Smooth muscle cell (in vitro differentiated cells): Measurements from ENCODE around the gene LOXHD1. TPM values are rescaled to one million over a fixed set of nuclear protein-coding genes. Genes with fewer than 3 reads are reported as not detected.

Experiments used
- DNase-seq: peaks from one replicate; lab custom pipeline; 2025; ENCODE audit not compliant: unreplicated experiment; lab: John Stamatoyannopoulos, UW
- H2AFZ ChIP-seq: fragments of 200-600 bp; sonication (generic); 2 replicates; pipeline ENCODE4 v1.6.0; 2016; ENCODE audit warnings: antibody characterized with exemption, low read depth, mild to moderate bottlenecking
- H3F3A ChIP-seq: fragments of 200-600 bp; sonication (generic); 2 replicates; pipeline ENCODE4 v1.6.0; 2017; ENCODE audit warnings: antibody characterized with exemption, low read depth
- H3K27ac ChIP-seq: fragments of 200-600 bp; sonication (generic); 2 replicates; pipeline ENCODE4 v1.5.1; 2016; ENCODE audit warnings: low read depth, mild to moderate bottlenecking
- H3K27me3 ChIP-seq: fragments of 200-600 bp; sonication (generic); 2 replicates; pipeline ENCODE4 v1.6.1; 2016; ENCODE audit warnings: low read depth, mild to moderate bottlenecking
- H3K36me3 ChIP-seq: fragments of 200-600 bp; sonication (generic); 2 replicates; pipeline ENCODE4 v1.5.1; 2016; ENCODE audit warnings: low read depth
- H3K4me1 ChIP-seq: fragments of 200-600 bp; sonication (generic); 2 replicates; pipeline ENCODE4 v1.5.1; 2016; ENCODE audit warnings: low read depth
- H3K4me2 ChIP-seq: fragments of 200-600 bp; sonication (generic); 2 replicates; pipeline ENCODE4 v1.6.0; 2016; ENCODE audit warnings: mild to moderate bottlenecking
- H3K4me3 ChIP-seq: fragments of 200-600 bp; sonication (generic); 2 replicates; pipeline ENCODE4 v1.5.1; 2016; ENCODE audit warnings: mild to moderate bottlenecking
- H3K79me2 ChIP-seq: fragments of 200-600 bp; sonication (generic); 2 replicates; pipeline ENCODE4 v1.6.0; 2016; ENCODE audit warnings: low read depth, mild to moderate bottlenecking
- H3K9ac ChIP-seq: fragments of 200-600 bp; sonication (generic); 2 replicates; pipeline ENCODE4 v1.6.0; 2016; ENCODE audit warnings: low read depth
- H3K9me3 ChIP-seq: fragments of 200-600 bp; sonication (generic); replicated peaks from 2 replicates; pipeline ENCODE4 v1.5.1; 2016; ENCODE audit warnings: low read depth
- H4K20me1 ChIP-seq: fragments of 200-600 bp; sonication (generic); 2 replicates; pipeline ENCODE4 v1.6.0; 2016; ENCODE audit warnings: low read depth
- WGBS: methylation state at CpG from one replicate; pipeline ENCODE4 v1.1.7; 2016; ENCODE audit warnings: low lambda C conversion rate; 5-methylcytosine and 5-hydroxymethylcytosine counted together
- polyA plus RNA-seq: library from polyadenylated mRNA; unstranded; fragments of >200 nt; fragmentation: Nextera tagmentation; extraction: Ambion mirVana; gene quantifications from 2 replicates; pipeline ENCODE4 v1.2.1, GENCODE V29; 2016
- total RNA-seq: library from RNA; depleted of rRNA; stranded (reverse); fragments of >200 nt; gene quantifications from 2 replicates; pipeline ENCODE4 v1.2.3, GENCODE V29; 2014
- TF ChIP-seq, protein P1 (sequence below): fragments of 200-600 bp; sonication (generic); IDR thresholded peaks from 2 replicates; pipeline ENCODE4 v1.5.1; 2017; ENCODE audit warnings: borderline replicate concordance, mild to moderate bottlenecking, antibody characterized with exemption; ENCODE audit not compliant: insufficient read depth, poor library complexity, severe bottlenecking

Gene LOXHD1
- total and polyA plus RNA-seq, 2 experiments from 2014 or later: not detected

DNA sequence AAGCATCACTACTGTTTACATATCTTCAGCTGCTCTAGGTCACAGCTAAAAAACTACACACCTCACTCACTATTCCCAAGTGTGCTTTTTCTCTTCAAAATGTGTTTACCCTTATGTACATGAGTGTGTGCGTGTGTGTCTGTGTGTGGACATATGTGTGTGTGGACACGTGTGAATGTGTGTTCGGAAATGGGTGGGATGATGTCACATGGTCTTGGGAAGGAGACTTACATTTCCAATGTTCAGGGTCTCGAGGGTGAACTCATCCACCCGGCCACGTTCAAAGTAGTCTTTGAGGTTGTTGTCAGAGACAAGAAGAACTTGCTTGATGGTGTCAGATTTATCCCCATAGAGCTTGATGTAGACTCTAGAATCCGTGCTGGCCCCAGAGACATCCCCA lies 87.8 kb downstream of the LOXHD1 start:
- Histone ChIP-seq H3K4me3 (no peak overlapping the region), H3F3A (no peaks in the 10 kb centered on the region), H2AFZ (no peak overlapping the region), H3K27ac (no peak overlapping the region), H4K20me1 (no peaks in the 10 kb centered on the region), H3K79me2 (no peaks in the 10 kb centered on the region), H3K4me1 (no peaks in the 10 kb centered on the region), H3K9ac (no peak overlapping the region), H3K36me3 (no peaks in the 10 kb centered on the region), H3K27me3 (peaks cover 26% of the 10 kb centered on the region), H3K9me3 (no peaks in the 10 kb centered on the region), H3K4me2 (no peak overlapping the region)
- DNase-seq: no peak
- WGBS: 86% methylated on average over 7 of the region's 7 CpGs
- TF ChIP-seq, protein P1, sequence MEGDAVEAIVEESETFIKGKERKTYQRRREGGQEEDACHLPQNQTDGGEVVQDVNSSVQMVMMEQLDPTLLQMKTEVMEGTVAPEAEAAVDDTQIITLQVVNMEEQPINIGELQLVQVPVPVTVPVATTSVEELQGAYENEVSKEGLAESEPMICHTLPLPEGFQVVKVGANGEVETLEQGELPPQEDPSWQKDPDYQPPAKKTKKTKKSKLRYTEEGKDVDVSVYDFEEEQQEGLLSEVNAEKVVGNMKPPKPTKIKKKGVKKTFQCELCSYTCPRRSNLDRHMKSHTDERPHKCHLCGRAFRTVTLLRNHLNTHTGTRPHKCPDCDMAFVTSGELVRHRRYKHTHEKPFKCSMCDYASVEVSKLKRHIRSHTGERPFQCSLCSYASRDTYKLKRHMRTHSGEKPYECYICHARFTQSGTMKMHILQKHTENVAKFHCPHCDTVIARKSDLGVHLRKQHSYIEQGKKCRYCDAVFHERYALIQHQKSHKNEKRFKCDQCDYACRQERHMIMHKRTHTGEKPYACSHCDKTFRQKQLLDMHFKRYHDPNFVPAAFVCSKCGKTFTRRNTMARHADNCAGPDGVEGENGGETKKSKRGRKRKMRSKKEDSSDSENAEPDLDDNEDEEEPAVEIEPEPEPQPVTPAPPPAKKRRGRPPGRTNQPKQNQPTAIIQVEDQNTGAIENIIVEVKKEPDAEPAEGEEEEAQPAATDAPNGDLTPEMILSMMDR: no peak

DNA sequence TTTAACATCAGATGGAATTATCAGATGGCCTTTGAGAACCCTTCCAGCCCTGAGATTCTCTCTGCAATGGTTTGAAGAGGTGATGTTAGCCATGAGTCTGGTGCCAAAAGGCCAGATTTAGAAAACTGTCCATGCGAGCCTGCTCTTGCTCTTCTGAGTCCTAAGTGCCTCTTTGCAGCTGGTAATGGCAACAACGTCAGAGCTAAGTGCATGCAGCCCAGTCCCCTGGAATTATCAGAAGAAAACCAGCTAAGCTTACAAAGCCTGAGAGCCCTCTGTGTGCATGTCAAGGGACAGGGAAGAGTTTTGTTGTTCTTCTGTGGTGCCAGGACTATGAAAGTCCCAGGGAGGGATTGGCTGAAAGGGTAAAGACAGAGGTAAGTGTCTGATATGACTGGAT lies 89.8 kb downstream of the LOXHD1 start:
- Histone ChIP-seq H2AFZ (no peak overlapping the region), H3K27me3 (peaks cover 26% of the 10 kb centered on the region), H4K20me1 (no peaks in the 10 kb centered on the region), H3K79me2 (no peaks in the 10 kb centered on the region), H3K4me2 (no peak overlapping the region), H3F3A (no peaks in the 10 kb centered on the region), H3K4me3 (no peak overlapping the region), H3K27ac (no peak overlapping the region), H3K9me3 (no peaks in the 10 kb centered on the region), H3K9ac (no peak overlapping the region), H3K4me1 (no peaks in the 10 kb centered on the region), H3K36me3 (no peaks in the 10 kb centered on the region)
- 68% methylated on average over 2 of the region's 2 CpGs for WGBS
- TF ChIP-seq, protein P1: no peak
- DNase-seq: no peak

DNA sequence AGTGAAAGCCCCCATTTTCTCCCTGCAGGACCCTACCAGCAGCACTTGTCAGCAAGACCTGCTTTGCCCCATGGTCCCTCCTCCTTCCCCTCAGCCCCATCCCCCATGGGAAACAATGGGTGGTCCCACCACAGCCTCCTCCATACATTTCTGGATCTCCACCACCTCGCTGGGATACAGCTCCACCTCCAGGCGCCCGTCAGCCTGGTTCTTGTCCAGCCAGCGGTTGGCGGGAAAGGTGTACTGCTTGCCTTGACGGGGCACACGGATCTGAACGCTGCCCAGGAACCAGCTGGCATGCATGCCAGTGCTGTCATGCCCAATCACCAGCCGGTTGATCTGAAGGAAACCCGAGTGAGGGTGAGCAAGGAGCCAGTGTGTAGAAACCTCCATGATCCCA lies 90.9 kb downstream of the LOXHD1 start:
- H3K4me3 ChIP-seq: no peak overlapping the region
- DNase-seq: no peak
- no peaks in the 10 kb centered on the region for H3K36me3 ChIP-seq
- H3K4me2 ChIP-seq: no peak overlapping the region
- H3K27me3 ChIP-seq: peaks cover 26% of the 10 kb centered on the region
- no peaks in the 10 kb centered on the region for H3K4me1 ChIP-seq
- no peaks in the 10 kb centered on the region for H3K79me2 ChIP-seq
- H4K20me1 ChIP-seq: no peaks in the 10 kb centered on the region
- no peaks in the 10 kb centered on the region for H3F3A ChIP-seq
- H2AFZ ChIP-seq: no peak overlapping the region
- H3K9me3 ChIP-seq: no peaks in the 10 kb centered on the region
- TF ChIP-seq, protein P1: no peak
- no peak overlapping the region for H3K27ac ChIP-seq
- 86% methylated on average over 10 of the region's 10 CpGs for WGBS
- no peak overlapping the region for H3K9ac ChIP-seq

GRCh38 chr18:46565256-46565655 lies 91.8 kb downstream of the LOXHD1 start:
- Histone ChIP-seq H3K36me3 (no peaks in the 10 kb centered on the region), H3K9ac (no peak overlapping the region), H4K20me1 (no peaks in the 10 kb centered on the region), H3K4me2 (no peak overlapping the region), H3K27me3 (peaks cover 26% of the 10 kb centered on the region), H3K79me2 (no peaks in the 10 kb centered on the region), H3K27ac (no peak overlapping the region), H3K9me3 (no peaks in the 10 kb centered on the region), H2AFZ (no peak overlapping the region), H3F3A (no peaks in the 10 kb centered on the region), H3K4me1 (no peaks in the 10 kb centered on the region), H3K4me3 (no peak overlapping the region)
- TF ChIP-seq, protein P1: no peak
- DNase-seq: no peak
- WGBS: 86% methylated on average over 5 of the region's 5 CpGs
